Neural cell (in vitro differentiated cells): Measurements from ENCODE around the gene ENAM. TPM values are rescaled to one million over a fixed set of nuclear protein-coding genes. Genes with fewer than 3 reads are reported as not detected.

ENCODE experiments used
- H2AFZ ChIP-seq: fragments of 200-600, 300-800 bp; sonication (generic), shearing (Covaris generic); 2 replicates; pipeline ENCODE4 v1.6.0; 2014; ENCODE audit warnings: low read depth, mild to moderate bottlenecking, antibody characterized with exemption, low read length, moderate library complexity
- H3F3A ChIP-seq: fragments of 200-600 bp; shearing (Covaris generic); 2 replicates; pipeline ENCODE4 v1.6.1; 2016; ENCODE audit warnings: mild to moderate bottlenecking, moderate library complexity, mixed read lengths, antibody characterized with exemption, low read length; ENCODE audit not compliant: insufficient read depth, poor library complexity, severe bottlenecking
- H3K27ac ChIP-seq: fragments of 200-600, 300-800 bp; sonication (generic), shearing (Covaris generic); 2 replicates; pipeline ENCODE4 v1.5.1; 2014; ENCODE audit warnings: mild to moderate bottlenecking, low read length, moderate library complexity
- H3K27me3 ChIP-seq: fragments of 300-800, 200-600 bp; sonication (generic), shearing (Covaris generic); 2 replicates; pipeline ENCODE4 v1.6.0; 2014; ENCODE audit warnings: mild to moderate bottlenecking, low read depth, low read length, moderate library complexity; ENCODE audit not compliant: insufficient read depth
- H3K36me3 ChIP-seq: fragments of 300-800, 200-600 bp; sonication (generic), shearing (Covaris generic); 2 replicates; pipeline ENCODE4 v1.5.1; 2014; ENCODE audit warnings: mild to moderate bottlenecking, antibody characterized with exemption, low read length, moderate library complexity; ENCODE audit not compliant: insufficient read depth
- H3K4me2 ChIP-seq: fragments of 300-800, 200-600 bp; sonication (generic), shearing (Covaris generic); 2 replicates; pipeline ENCODE4 v1.6.0; 2014; ENCODE audit warnings: mild to moderate bottlenecking, low read length
- H3K4me3 ChIP-seq: fragments of 300-800, 200-600 bp; sonication (generic), shearing (Covaris generic); 2 replicates; pipeline ENCODE4 v1.5.1; 2014; ENCODE audit warnings: mild to moderate bottlenecking, low read length, moderate library complexity
- H3K79me2 ChIP-seq: fragments of 200-600 bp; shearing (Covaris generic); replicated peaks from 2 replicates; pipeline ENCODE4 v1.6.0; 2014; ENCODE audit warnings: mild to moderate bottlenecking, low read length, moderate library complexity; ENCODE audit not compliant: insufficient read depth
- H3K9ac ChIP-seq: fragments of 300-800, 200-600 bp; sonication (generic), shearing (Covaris generic); 2 replicates; pipeline ENCODE4 v1.6.1; 2016; ENCODE audit warnings: mild to moderate bottlenecking, low read length, mixed read lengths
- H3K9me2 ChIP-seq: fragments of 200-600 bp; shearing (Covaris generic); 2 replicates; pipeline ENCODE4 v1.6.1; 2016; ENCODE audit warnings: mild to moderate bottlenecking, low read length, mixed read lengths; ENCODE audit not compliant: insufficient read depth
- H3K9me3 ChIP-seq: fragments of 200-600, 300-800 bp; sonication (generic), shearing (Covaris generic); 2 replicates; pipeline ENCODE4 v1.6.1; 2016; ENCODE audit warnings: mild to moderate bottlenecking, mixed run types, low read length, moderate library complexity, mixed read lengths
- H4K20me1 ChIP-seq: fragments of 200-600 bp; shearing (Covaris generic); 2 replicates; pipeline ENCODE4 v1.6.1; 2016; ENCODE audit warnings: mild to moderate bottlenecking, mixed run types; ENCODE audit not compliant: insufficient read depth
- EP300 ChIP-seq: fragments of 450-650 bp; conservative IDR thresholded peaks from 2 replicates; pipeline ENCODE4 v1.6.1; 2014; ENCODE audit warnings: antibody characterized with exemption, mild to moderate bottlenecking, moderate library complexity; ENCODE audit not compliant: poor library complexity, severe bottlenecking
- EZH2 ChIP-seq: fragments of 200-600, 300-800 bp; shearing (Covaris generic), sonication (generic); IDR thresholded peaks from 2 replicates; pipeline ENCODE4 v1.6.1; 2014; ENCODE audit warnings: antibody characterized with exemption, low read length, borderline replicate concordance, mild to moderate bottlenecking; ENCODE audit not compliant: insufficient read depth, poor library complexity, severe bottlenecking
- MXI1 ChIP-seq: fragments of 450-650 bp; conservative IDR thresholded peaks from 2 replicates; pipeline ENCODE4 v1.6.1; 2014; ENCODE audit warnings: antibody characterized with exemption, mild to moderate bottlenecking; ENCODE audit not compliant: poor library complexity, severe bottlenecking
- POLR2AphosphoS5 ChIP-seq: IDR thresholded peaks from 2 replicates; pipeline ENCODE4 v1.6.1; 2012
- RAD21 ChIP-seq: fragments of 450-650 bp; conservative IDR thresholded peaks from 2 replicates; pipeline ENCODE4 v1.6.1; 2014; ENCODE audit warnings: antibody characterized with exemption, mild to moderate bottlenecking, moderate library complexity
- SMC3 ChIP-seq: fragments of 450-650 bp; conservative IDR thresholded peaks from 2 replicates; pipeline ENCODE4 v1.6.1; 2014; ENCODE audit warnings: antibody characterized with exemption, mild to moderate bottlenecking, moderate library complexity; ENCODE audit not compliant: poor library complexity
- TAF1 ChIP-seq: IDR thresholded peaks from 2 replicates; pipeline ENCODE4 v1.6.1; 2012; ENCODE audit warnings: low read depth
- polyA minus RNA-seq: library from RNA; depleted of rRNA, polyadenylated mRNA; stranded (reverse); fragments of >200 nt; gene quantifications from 2 replicates; pipeline ENCODE4 v1.2.3, GENCODE V29; 2014
- polyA plus RNA-seq: library from polyadenylated mRNA; depleted of rRNA; stranded (reverse); fragments of >200 nt; gene quantifications from 2 replicates; pipeline ENCODE4 v1.2.3, GENCODE V29; 2014
- TF ChIP-seq, protein P1 (sequence below): fragments of 450-650 bp; IDR thresholded peaks from 2 replicates; pipeline ENCODE4 v1.5.1; 2014; ENCODE audit warnings: antibody characterized with exemption, mild to moderate bottlenecking, moderate library complexity; ENCODE audit not compliant: poor library complexity, severe bottlenecking
- TF ChIP-seq, protein P2 (sequence below): IDR thresholded peaks from 2 replicates; pipeline ENCODE4 v1.6.1; 2012; ENCODE audit warnings: borderline replicate concordance

Gene ENAM, protein sequence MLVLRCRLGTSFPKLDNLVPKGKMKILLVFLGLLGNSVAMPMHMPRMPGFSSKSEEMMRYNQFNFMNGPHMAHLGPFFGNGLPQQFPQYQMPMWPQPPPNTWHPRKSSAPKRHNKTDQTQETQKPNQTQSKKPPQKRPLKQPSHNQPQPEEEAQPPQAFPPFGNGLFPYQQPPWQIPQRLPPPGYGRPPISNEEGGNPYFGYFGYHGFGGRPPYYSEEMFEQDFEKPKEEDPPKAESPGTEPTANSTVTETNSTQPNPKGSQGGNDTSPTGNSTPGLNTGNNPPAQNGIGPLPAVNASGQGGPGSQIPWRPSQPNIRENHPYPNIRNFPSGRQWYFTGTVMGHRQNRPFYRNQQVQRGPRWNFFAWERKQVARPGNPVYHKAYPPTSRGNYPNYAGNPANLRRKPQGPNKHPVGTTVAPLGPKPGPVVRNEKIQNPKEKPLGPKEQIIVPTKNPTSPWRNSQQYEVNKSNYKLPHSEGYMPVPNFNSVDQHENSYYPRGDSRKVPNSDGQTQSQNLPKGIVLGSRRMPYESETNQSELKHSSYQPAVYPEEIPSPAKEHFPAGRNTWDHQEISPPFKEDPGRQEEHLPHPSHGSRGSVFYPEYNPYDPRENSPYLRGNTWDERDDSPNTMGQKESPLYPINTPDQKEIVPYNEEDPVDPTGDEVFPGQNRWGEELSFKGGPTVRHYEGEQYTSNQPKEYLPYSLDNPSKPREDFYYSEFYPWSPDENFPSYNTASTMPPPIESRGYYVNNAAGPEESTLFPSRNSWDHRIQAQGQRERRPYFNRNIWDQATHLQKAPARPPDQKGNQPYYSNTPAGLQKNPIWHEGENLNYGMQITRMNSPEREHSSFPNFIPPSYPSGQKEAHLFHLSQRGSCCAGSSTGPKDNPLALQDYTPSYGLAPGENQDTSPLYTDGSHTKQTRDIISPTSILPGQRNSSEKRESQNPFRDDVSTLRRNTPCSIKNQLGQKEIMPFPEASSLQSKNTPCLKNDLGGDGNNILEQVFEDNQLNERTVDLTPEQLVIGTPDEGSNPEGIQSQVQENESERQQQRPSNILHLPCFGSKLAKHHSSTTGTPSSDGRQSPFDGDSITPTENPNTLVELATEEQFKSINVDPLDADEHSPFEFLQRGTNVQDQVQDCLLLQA
- 0.18 TPM in 1 of 2 replicates, not detected in the other for polyA plus RNA-seq
- polyA minus RNA-seq = under 0.01 TPM in 1 of 2 replicates, not detected in the other

DNA sequence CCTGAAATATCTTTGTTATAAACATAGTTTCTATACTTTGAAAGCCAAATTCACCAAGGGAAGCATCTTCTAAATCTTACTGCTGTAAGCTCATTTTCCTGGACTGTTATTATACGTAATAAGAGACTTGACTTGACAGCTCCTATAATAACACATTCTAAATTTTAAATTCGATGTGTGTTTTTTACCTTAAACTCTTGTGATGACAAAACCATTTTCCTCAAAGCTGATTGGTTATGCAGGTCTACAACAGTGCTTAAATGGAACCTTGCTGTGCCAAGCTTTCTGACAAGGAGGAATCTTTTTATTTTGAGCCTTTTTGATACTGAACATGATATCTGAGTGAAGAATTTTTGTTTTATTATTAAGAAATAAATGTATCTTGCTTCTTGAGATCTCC is at the start of gene ENAM:
ENAM (plus strand) TSS at position 301 of the 400 bp plus-strand sequence. CDS start 757 bp downstream, outside the sequence.
- no peaks in the 10 kb centered on the region for H3K9me3 ChIP-seq
- H2AFZ ChIP-seq = no peak within 1 kb of the TSS
- no peak within 1 kb of the TSS for H3K4me3 ChIP-seq
- no peaks in the 10 kb centered on the region for H4K20me1 ChIP-seq
- H3K79me2 ChIP-seq = no peaks in the 10 kb centered on the region
- no peak within 1 kb of the TSS for H3K27ac ChIP-seq
- no peak within 1 kb of the TSS for H3K9ac ChIP-seq
- H3F3A ChIP-seq = no peaks in the 10 kb centered on the region
- H3K27me3 ChIP-seq = no peaks in the 10 kb centered on the region
- no peaks in the 10 kb centered on the region for H3K9me2 ChIP-seq
- no peak within 1 kb of the TSS for H3K4me2 ChIP-seq
- no peaks in the 10 kb centered on the region for H3K36me3 ChIP-seq
- TF ChIP-seq EZH2 = no peak
- no peak for TF ChIP-seq RAD21
- no peak for TF ChIP-seq POLR2AphosphoS5
- no peak for TF ChIP-seq EP300
- TF ChIP-seq, protein P1, sequence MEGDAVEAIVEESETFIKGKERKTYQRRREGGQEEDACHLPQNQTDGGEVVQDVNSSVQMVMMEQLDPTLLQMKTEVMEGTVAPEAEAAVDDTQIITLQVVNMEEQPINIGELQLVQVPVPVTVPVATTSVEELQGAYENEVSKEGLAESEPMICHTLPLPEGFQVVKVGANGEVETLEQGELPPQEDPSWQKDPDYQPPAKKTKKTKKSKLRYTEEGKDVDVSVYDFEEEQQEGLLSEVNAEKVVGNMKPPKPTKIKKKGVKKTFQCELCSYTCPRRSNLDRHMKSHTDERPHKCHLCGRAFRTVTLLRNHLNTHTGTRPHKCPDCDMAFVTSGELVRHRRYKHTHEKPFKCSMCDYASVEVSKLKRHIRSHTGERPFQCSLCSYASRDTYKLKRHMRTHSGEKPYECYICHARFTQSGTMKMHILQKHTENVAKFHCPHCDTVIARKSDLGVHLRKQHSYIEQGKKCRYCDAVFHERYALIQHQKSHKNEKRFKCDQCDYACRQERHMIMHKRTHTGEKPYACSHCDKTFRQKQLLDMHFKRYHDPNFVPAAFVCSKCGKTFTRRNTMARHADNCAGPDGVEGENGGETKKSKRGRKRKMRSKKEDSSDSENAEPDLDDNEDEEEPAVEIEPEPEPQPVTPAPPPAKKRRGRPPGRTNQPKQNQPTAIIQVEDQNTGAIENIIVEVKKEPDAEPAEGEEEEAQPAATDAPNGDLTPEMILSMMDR = no peak
- TF ChIP-seq, protein P2, sequence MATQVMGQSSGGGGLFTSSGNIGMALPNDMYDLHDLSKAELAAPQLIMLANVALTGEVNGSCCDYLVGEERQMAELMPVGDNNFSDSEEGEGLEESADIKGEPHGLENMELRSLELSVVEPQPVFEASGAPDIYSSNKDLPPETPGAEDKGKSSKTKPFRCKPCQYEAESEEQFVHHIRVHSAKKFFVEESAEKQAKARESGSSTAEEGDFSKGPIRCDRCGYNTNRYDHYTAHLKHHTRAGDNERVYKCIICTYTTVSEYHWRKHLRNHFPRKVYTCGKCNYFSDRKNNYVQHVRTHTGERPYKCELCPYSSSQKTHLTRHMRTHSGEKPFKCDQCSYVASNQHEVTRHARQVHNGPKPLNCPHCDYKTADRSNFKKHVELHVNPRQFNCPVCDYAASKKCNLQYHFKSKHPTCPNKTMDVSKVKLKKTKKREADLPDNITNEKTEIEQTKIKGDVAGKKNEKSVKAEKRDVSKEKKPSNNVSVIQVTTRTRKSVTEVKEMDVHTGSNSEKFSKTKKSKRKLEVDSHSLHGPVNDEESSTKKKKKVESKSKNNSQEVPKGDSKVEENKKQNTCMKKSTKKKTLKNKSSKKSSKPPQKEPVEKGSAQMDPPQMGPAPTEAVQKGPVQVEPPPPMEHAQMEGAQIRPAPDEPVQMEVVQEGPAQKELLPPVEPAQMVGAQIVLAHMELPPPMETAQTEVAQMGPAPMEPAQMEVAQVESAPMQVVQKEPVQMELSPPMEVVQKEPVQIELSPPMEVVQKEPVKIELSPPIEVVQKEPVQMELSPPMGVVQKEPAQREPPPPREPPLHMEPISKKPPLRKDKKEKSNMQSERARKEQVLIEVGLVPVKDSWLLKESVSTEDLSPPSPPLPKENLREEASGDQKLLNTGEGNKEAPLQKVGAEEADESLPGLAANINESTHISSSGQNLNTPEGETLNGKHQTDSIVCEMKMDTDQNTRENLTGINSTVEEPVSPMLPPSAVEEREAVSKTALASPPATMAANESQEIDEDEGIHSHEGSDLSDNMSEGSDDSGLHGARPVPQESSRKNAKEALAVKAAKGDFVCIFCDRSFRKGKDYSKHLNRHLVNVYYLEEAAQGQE = no peak
- TF ChIP-seq SMC3 = no peak
- TF ChIP-seq MXI1 = no peak
- no peak for TF ChIP-seq TAF1

DNA sequence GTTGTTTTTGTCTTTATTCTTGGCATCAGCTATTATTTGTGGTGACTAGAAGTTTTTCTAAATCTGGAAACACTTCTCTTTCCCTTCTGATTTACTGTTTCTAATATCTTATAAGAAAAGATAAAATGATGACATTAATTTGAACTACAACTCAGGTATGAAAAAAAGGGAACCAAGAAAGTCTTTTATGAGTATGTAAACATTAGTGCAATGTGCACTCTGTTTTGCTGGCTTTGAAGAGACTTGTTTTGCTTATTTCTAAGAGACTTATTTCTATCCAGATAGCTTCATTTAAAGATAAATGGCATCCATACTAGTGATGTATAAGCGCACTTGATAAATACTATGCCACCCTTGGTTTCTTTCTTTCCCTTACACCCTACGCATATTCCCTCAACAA is 46.6 kb upstream of the ENAM start:
- no peaks in the 10 kb centered on the region for H3K36me3 ChIP-seq
- H3K79me2 ChIP-seq = no peaks in the 10 kb centered on the region
- no peaks in the 10 kb centered on the region for H3F3A ChIP-seq
- H3K9ac ChIP-seq = no peak overlapping the region
- no peaks in the 10 kb centered on the region for H3K9me2 ChIP-seq
- H4K20me1 ChIP-seq = no peaks in the 10 kb centered on the region
- H3K27me3 ChIP-seq = no peaks in the 10 kb centered on the region
- H2AFZ ChIP-seq = no peak overlapping the region
- H3K9me3 ChIP-seq = no peaks in the 10 kb centered on the region
- H3K4me3 ChIP-seq = no peak overlapping the region
- no peak for TF ChIP-seq RAD21
- no peak for TF ChIP-seq EZH2
- TF ChIP-seq EP300 = no peak
- TF ChIP-seq, protein P2 = no peak
- TF ChIP-seq SMC3 = no peak
- TF ChIP-seq, protein P1 = no peak
- TF ChIP-seq POLR2AphosphoS5 = no peak
- no peak for TF ChIP-seq MXI1
- TF ChIP-seq TAF1 = no peak
- H3K4me2 ChIP-seq = no peak overlapping the region
- H3K27ac ChIP-seq = no peak overlapping the region
